GM03348 (cell line): ENCODE measurements around the gene RTL1.

ENCODE experiments used
- DNase-seq: peaks from one replicate; pipeline ENCODE4 v3.0.0; 2012; ENCODE audit warnings: low spot score

Gene RTL1

GRCh38 chr14:100851586-100851916, 52.0 kb downstream of the RTL1 start:
- no peak for DNase-seq

GRCh38 chr14:100850841-100851585, 52.5 kb downstream of the RTL1 start:
- DNase-seq = peak; percentile 59

- peak; percentile 52 for DNase-seq
Measured at GRCh38 chr14:100849115-100849781, 54.3 kb downstream of the RTL1 start.

GRCh38 chr14:100846309-100846859, 57.1 kb downstream of the RTL1 start:
- no peak for DNase-seq

DNA sequence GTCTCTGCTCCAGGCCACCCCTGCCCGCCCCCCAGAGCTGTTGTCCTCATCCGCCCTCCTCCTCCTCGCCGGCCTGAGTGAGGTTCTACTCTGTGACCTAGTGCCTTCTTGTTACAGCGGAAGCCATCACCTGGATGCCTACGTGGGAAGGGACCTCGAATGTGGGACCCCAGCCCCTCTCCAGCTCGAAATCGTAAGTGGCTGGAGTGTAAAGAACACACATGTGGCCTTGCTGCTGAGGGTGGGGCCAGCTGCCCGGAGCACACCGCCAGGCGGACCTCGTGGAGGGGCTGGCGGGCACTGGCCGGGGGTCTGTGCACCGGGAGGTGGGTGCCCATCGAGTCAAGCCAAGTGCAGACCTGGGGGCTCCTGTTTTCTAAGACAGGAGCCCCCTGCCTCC, 58.2 kb downstream of the RTL1 start:
- DNase-seq = no peak

GRCh38 chr14:100844846-100845245, 58.7 kb downstream of the RTL1 start:
- DNase-seq = no peak

DNA sequence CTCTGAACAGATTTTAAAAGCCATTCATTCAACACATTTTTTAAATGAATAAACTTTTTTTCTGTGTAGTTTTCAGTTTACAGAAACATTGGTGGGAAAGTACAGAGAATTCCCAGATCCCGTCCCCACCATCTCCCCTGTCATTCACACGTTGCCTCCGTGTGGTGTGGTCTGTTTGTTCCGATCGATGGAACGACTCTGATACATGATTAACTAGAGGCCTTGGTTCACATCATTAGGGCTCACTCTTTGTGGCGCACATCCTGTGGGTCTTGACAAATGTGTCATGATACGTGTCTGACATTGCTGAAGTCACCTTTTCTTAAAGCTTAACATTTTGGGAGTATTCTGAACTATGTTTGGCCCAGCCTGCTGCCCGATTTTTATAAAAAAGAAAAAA, 59.1 kb downstream of the RTL1 start:
- no peak for DNase-seq

GRCh38 chr14:100844082-100844408, 59.5 kb downstream of the RTL1 start:
- DNase-seq = no peak

- peak; percentile 79 for DNase-seq
Measured at GRCh38 chr14:100842799-100843198, 60.7 kb downstream of the RTL1 start.

DNA sequence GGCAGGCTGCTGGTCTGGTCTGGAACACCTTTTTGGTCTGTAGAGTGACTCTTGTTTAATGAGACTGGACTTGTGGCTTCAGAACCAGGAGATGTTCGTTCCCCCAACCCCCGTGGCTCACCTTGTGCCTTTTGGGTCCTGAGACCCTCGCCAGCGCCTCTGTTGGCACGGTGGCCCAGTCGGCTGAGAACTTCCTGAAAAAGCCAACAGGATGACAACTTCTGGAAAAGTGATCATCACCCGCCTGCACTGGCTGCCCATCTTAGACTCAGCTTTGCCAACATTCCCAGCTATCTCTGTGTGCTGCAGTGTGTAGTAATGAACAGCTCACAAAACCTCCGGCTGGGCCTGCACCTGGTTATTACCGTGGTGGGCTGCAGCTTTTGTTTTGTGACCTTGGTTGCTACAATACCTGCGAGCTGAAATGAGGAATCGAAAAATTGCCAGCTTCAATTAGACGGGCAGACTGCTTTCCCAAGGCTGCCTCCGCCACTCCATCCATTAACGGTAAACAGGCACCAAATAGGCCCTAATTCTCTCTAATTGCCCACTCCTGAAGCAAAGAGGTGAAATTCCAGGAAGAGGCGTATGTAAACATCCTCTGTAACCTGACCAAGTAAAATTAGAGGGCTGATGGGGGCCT, 61.6 kb downstream of the RTL1 start:
- DNase-seq = no peak

DNA sequence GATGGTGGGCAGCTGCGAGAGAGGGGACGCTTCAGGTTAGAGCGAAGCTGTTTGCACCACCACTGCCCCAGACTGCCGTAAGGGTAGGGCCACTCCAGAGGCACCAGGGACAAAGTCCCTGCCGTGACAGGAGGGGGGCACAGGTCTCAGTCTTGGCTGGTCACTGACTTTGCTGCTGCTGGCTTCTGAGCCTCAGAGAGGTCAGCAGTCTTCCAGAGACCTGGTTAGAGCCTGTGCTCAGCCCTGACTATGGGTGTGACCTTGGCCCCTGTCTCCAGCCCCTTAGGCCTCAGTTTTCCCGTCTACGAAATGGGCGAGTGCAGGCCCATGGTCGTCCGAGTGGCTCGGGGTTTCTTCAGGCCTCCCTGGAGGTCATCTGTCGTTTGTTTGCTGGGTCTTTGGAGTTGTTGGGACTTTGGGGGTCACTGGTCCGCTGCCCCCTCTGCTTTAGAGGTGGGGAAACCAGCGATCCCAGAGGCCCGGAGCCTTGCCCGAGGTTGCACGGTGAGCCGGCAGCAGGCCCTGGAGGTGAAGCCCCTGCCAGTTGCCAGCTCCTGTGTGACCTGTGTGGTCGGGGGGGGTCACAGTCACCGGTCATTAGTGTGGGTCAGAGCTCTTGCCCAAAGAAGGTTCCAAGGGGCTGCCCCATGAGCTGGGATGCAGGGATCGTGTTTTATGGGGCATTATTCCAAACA, 62.3 kb downstream of the RTL1 start:
- no peak for DNase-seq

GRCh38 chr14:100840286-100841065, 63.0 kb downstream of the RTL1 start:
- no peak for DNase-seq

GRCh38 chr14:100839681-100840111, 63.8 kb downstream of the RTL1 start:
- DNase-seq = no peak

DNA sequence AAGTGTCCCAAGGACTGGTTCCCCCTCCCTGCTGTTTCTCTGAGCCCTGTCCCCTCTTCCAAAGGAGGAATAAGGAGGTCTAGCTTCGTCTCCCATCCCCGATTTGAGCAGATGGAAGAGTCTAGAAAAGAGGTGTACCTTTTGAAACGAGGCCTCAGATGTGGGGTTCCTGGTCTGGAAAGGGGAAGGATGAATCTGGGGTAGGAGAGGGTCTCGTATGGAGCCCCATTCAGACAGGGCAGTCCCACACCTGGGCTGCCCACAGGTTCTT, 64.3 kb downstream of the RTL1 start:
- no peak for DNase-seq

- no peak for DNase-seq
Measured at GRCh38 chr14:100838493-100839314, 64.8 kb downstream of the RTL1 start.

DNA sequence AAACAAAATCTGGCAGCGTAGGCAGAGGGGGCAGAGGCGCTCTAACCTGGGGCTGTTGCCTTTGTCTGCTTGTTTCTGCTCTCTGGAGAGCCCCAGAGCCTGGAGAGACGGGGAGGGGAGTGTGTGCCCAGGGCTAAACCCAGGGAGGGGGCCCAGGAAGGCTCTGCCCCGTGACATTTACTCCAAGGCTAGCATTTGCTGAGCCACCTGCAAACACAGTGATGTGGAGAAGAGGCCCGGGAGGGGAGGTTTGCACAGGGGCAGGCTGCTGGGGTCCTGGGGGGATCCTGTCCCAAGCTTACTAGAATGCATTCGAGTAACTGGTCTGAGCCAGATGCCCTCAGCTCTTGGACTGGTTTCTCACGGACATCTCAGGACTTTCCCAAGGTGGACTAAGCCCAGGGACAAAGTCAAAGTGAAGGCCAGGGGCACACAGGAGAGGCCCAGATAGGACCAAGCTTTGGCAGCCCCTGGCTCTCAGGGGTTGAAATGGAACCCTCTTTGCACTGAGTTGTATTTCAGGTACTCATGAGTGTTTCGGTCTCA, 65.6 kb downstream of the RTL1 start:
- DNase-seq = no peak

GRCh38 chr14:100836941-100837804, 66.3 kb downstream of the RTL1 start:
- no peak for DNase-seq

- no peak for DNase-seq
Measured at GRCh38 chr14:100836311-100836805, 67.2 kb downstream of the RTL1 start.

- DNase-seq = no peak
Measured at GRCh38 chr14:100835548-100836310, 67.8 kb downstream of the RTL1 start.
